Esophagus squamous epithelium (tissue), 5 donors: Measurements from ENCODE around the gene LRRC25. TPM values are rescaled to one million over a fixed set of nuclear protein-coding genes. Genes with fewer than 3 reads are reported as not detected.
"Not testable (repeated sequence)": the region's sequence is repeated elsewhere in the genome, so short reads cannot be mapped to it uniquely, and the experiment has no call there.

Source experiments
- DNase-seq: peaks from one replicate; lab custom pipeline; 2025; lab: John Stamatoyannopoulos, UW
- H3K27ac ChIP-seq, 4 donors: fragments of 200-600 bp; sonication (generic); one replicate each; pipeline ENCODE4 v1.5.1; 2016 to 2019; ENCODE audit warnings: mild to moderate bottlenecking in 1 of 4
- H3K27me3 ChIP-seq, 4 donors: fragments of 200-600 bp; sonication (generic); 1 replicate in 3 of 4; 2 replicates in 1 of 4; pipeline versions ENCODE4 v1.5.1 to v1.6.0; 2017 to 2021; ENCODE audit warnings: antibody characterized with exemption in 1 of 4
- H3K36me3 ChIP-seq, 3 donors: fragments of 200-600 bp; sonication (generic); one replicate each; pipeline ENCODE4 v1.5.1; 2016 to 2019
- H3K4me1 ChIP-seq, 3 donors: fragments of 200-600 bp; sonication (generic); one replicate each; pipeline ENCODE4 v1.5.1; 2017 to 2019
- H3K4me3 ChIP-seq, 4 donors: fragments of 200-600 bp; sonication (generic); 1 replicate in 3 of 4; 2 replicates in 1 of 4; pipeline ENCODE4 v1.5.1; 2016 to 2019; ENCODE audit warnings: mild to moderate bottlenecking in 2 of 4, moderate library complexity in 1 of 4
- H3K9me3 ChIP-seq, 3 donors: fragments of 200-600 bp; sonication (generic); one replicate each; pipeline ENCODE4 v1.5.1; 2016 to 2019
- CTCF ChIP-seq, 6 experiments: fragments of 450-650 bp in 4 of 6; fragments of 200-600 bp in 2 of 6; sonication (generic) in 2 of 6; IDR thresholded peaks; one replicate each; pipeline ENCODE4 v1.5.1; 2016 to 2019; ENCODE audit warnings: antibody characterized with exemption in 6 of 6, mild to moderate bottlenecking in 4 of 6, moderate library complexity in 4 of 6
- POLR2A ChIP-seq, 4 donors: fragments of 450-650 bp; IDR thresholded peaks; one replicate each; pipeline ENCODE4 v1.6.1; 2017; ENCODE audit warnings: antibody characterized with exemption in 4 of 4, mild to moderate bottlenecking in 4 of 4, moderate library complexity in 3 of 4
- WGBS, 2 donors: methylation state at CpG; one replicate each; pipeline ENCODE4 v1.1.5; 2018; 5-methylcytosine and 5-hydroxymethylcytosine counted together
- intact Hi-C: fragments of 100-400 bp; cut with DNase I; formaldehyde crosslinking; loops from one replicate; pipeline ENCODE4 v1.15.0; 2022
- total RNA-seq, 4 donors: library from RNA; depleted of rRNA; stranded (reverse); fragments of >200 nt; gene quantifications; one replicate each; pipeline ENCODE4 v1.1.0, GENCODE V29; 2016
- donor health status: DM: yes; HTN: yes; CAD: no.

LRRC25 gene
- total RNA-seq, 4 donors from 2014 or later: 0.53 to 10.3 (median 1.9) TPM

- H3K4me1 ChIP-seq: peaks cover 10 to 22% (median 19%) of the 10 kb centered on the region in 3 donors
- TF ChIP-seq CTCF (IDR thresholded peaks at IDR 0.05): no peak
- TF ChIP-seq POLR2A (IDR thresholded peaks at IDR 0.05): no peak
- peaks cover 0 to 30% (median 0%) of the 10 kb centered on the region in 3 donors for H3K36me3 ChIP-seq
- DNase-seq: no peak
- 21% methylated on average over 3 of the region's 15 CpGs for WGBS, 2 donors
- intact Hi-C loops: no loop called here
- H3K4me3 ChIP-seq: peak overlapping the region in 2 of 4 donors; percentile 13 to 25
- H3K27me3 ChIP-seq: no peaks in the 10 kb centered on the region
- H3K27ac ChIP-seq: peak overlapping the region; percentile 17 to 73 (median 70)
- H3K9me3 ChIP-seq: no peaks in the 10 kb centered on the region
These were observed 32.4 kb downstream of the LRRC25 start for GRCh38 chr19:18364826-18365528.

GRCh38 chr19:18364277-18364825 lies 33.1 kb downstream of the LRRC25 start:
- Histone ChIP-seq H3K4me1 (peaks cover 10 to 22% (median 19%) of the 10 kb centered on the region in 3 donors), H3K4me3 (peak overlapping the region in 2 of 4 donors; percentile 13 to 25), H3K27ac (peak overlapping the region; percentile 17 to 73 (median 70)), H3K36me3 (peaks cover 0 to 36% (median 0%) of the 10 kb centered on the region in 3 donors)
- H3K27me3 ChIP-seq, H3K9me3 ChIP-seq, DNase-seq, intact Hi-C loops: not testable (repeated sequence)
- 31 to 66% methylated on average over 9 of the region's 11 CpGs for WGBS, 2 donors

GRCh38 chr19:18363787-18364186 lies 33.6 kb downstream of the LRRC25 start:
- no peak for DNase-seq
- peaks cover 10 to 22% (median 19%) of the 10 kb centered on the region in 3 donors for H3K4me1 ChIP-seq
- TF ChIP-seq CTCF (IDR thresholded peaks at IDR 0.05) (no peak), POLR2A (IDR thresholded peaks at IDR 0.05) (no peak)
- no peak overlapping the region for H3K27ac ChIP-seq
- H3K4me3 ChIP-seq: no peak overlapping the region
- peaks cover 0 to 42% (median 0%) of the 10 kb centered on the region in 3 donors for H3K36me3 ChIP-seq
- H3K9me3 ChIP-seq: no peaks in the 10 kb centered on the region
- intact Hi-C loops: no loop called here
- WGBS, 2 donors: 77 to 93% methylated on average over 3 to 6 of the region's 6 CpGs
- no peaks in the 10 kb centered on the region for H3K27me3 ChIP-seq

GRCh38 chr19:18362934-18363542 lies 34.4 kb downstream of the LRRC25 start:
- H3K36me3 ChIP-seq: peaks cover 0 to 49% (median 0%) of the 10 kb centered on the region in 3 donors
- no peaks in the 10 kb centered on the region for H3K9me3 ChIP-seq
- DNase-seq: no peak
- H3K27me3 ChIP-seq: no peaks in the 10 kb centered on the region
- peaks cover 10 to 22% (median 19%) of the 10 kb centered on the region in 3 donors for H3K4me1 ChIP-seq
- 91 to 93% methylated on average over 7 to 15 of the region's 17 CpGs for WGBS, 2 donors
- no peak overlapping the region for H3K27ac ChIP-seq
- TF ChIP-seq CTCF (IDR thresholded peaks at IDR 0.05): no peak
- no peak for TF ChIP-seq POLR2A (IDR thresholded peaks at IDR 0.05)
- no peak overlapping the region for H3K4me3 ChIP-seq
- intact Hi-C loops: no loop called here

GRCh38 chr19:18361646-18362045 lies 35.8 kb downstream of the LRRC25 start:
- no peaks in the 10 kb centered on the region for H3K27me3 ChIP-seq
- TF ChIP-seq CTCF (IDR thresholded peaks at IDR 0.05): no peak
- no peak for TF ChIP-seq POLR2A (IDR thresholded peaks at IDR 0.05)
- peaks cover 0 to 63% (median 0%) of the 10 kb centered on the region in 3 donors for H3K36me3 ChIP-seq
- intact Hi-C loops: no loop called here
- H3K9me3 ChIP-seq: no peaks in the 10 kb centered on the region
- 93 to 96% methylated on average over 8 of the region's 8 CpGs for WGBS, 2 donors
- H3K27ac ChIP-seq: no peak overlapping the region
- H3K4me1 ChIP-seq: peaks cover 10 to 22% (median 19%) of the 10 kb centered on the region in 3 donors
- no peak overlapping the region for H3K4me3 ChIP-seq
- no peak for DNase-seq
